H1 (cell line): ENCODE data around the gene GPS1. TPM values are rescaled to one million over a fixed set of nuclear protein-coding genes. Genes with fewer than 3 reads are reported as not detected.

Source experiments
- CTCF ChIA-PET: fragments of 300-600 bp; sonication (Branson Sonifier 250); formaldehyde crosslinking; loops from one replicate; lab custom pipeline; 2021; ENCODE audit not compliant: partially characterized antibody; lab: Charles Lee
- POLR2A ChIA-PET: fragments of 300-600 bp; sonication (Branson Sonifier 250); formaldehyde crosslinking; loops from one replicate; lab custom pipeline; 2021; ENCODE audit warnings: inconsistent platforms; ENCODE audit not compliant: partially characterized antibody; lab: Charles Lee
- DNase-seq, 2 experiments: peaks; one replicate each; pipeline versions ENCODE4 v3.0.0 to v3.0.0-alpha.2; 2010 to 2022; ENCODE audit warnings: low spot score in 2 of 2, low read depth in 1 of 2, mixed read lengths in 1 of 2
- FAIRE-seq: peaks from 2 replicates; lab custom pipeline; 2011; peaks lifted over from hg19 to GRCh38; lab: Jason Lieb, UNC
- H2AFZ ChIP-seq: 2 replicates; pipeline ENCODE4 v1.8.1; 2012; ENCODE audit warnings: low read length, inconsistent platforms
- H2AK5ac ChIP-seq: 2 replicates; pipeline ENCODE4 v1.6.1; 2013; ENCODE audit warnings: low read depth, low read length
- H2BK120ac ChIP-seq: replicated peaks from 2 replicates; pipeline ENCODE3; 2013; ENCODE audit warnings: low read depth, low read length, inconsistent platforms
- H2BK12ac ChIP-seq: 2 replicates; pipeline ENCODE4 v1.6.1; 2013; ENCODE audit warnings: low read depth, low read length
- H2BK15ac ChIP-seq: 2 replicates; pipeline ENCODE4 v1.6.1; 2013; ENCODE audit warnings: low read length
- H2BK20ac ChIP-seq: 2 replicates; pipeline ENCODE4 v1.6.1; 2013; ENCODE audit warnings: low read length
- H2BK5ac ChIP-seq: 2 replicates; pipeline ENCODE4 v1.6.1; 2013; ENCODE audit warnings: low read depth, low read length
- H3K14ac ChIP-seq: 2 replicates; pipeline ENCODE4 v1.6.1; 2013; ENCODE audit warnings: inconsistent platforms; ENCODE audit not compliant: insufficient read length
- H3K18ac ChIP-seq: 2 replicates; pipeline ENCODE4 v1.6.1; 2013; ENCODE audit warnings: low read length; ENCODE audit errors: extremely low read depth
- H3K23ac ChIP-seq: 2 replicates; pipeline ENCODE4 v1.6.1; 2013; ENCODE audit warnings: inconsistent platforms; ENCODE audit not compliant: insufficient read length
- H3K23me2 ChIP-seq: 2 replicates; pipeline ENCODE4 v1.6.1; 2013; ENCODE audit warnings: low read depth, low read length
- H3K27ac ChIP-seq: 2 replicates; pipeline ENCODE4 v1.6.1; 2011; ENCODE audit warnings: low read depth, low read length, inconsistent platforms
- H3K27me3 ChIP-seq, 4 experiments: replicated peaks in 1 of 4; 1 replicate in 1 of 4; 2 replicates in 3 of 4; pipeline versions ENCODE4 v1.6.1 to v1.8.1; 2011 to 2013; ENCODE audit warnings: low read length in 3 of 4, mild to moderate bottlenecking in 3 of 4, inconsistent platforms in 2 of 4, mixed read lengths in 2 of 4, moderate library complexity in 1 of 4; ENCODE audit not compliant: control insufficient read depth in 3 of 4, insufficient read depth in 3 of 4; ENCODE audit errors: extremely low read depth in 1 of 4
- H3K36me3 ChIP-seq, 4 experiments: 2 replicates each; pipeline versions ENCODE4 v1.6.1 to v1.8.1; 2011 to 2013; ENCODE audit warnings: mild to moderate bottlenecking in 4 of 4, low read length in 3 of 4, moderate library complexity in 2 of 4, control low read depth in 1 of 4, inconsistent platforms in 1 of 4; ENCODE audit not compliant: insufficient read depth in 4 of 4, control insufficient read depth in 2 of 4
- H3K4ac ChIP-seq: replicated peaks from 2 replicates; pipeline ENCODE3; 2013; ENCODE audit warnings: low read length, low read depth, mixed read lengths, inconsistent platforms; ENCODE audit not compliant: insufficient read length
- H3K4me1 ChIP-seq, 4 experiments: replicated peaks in 1 of 4; 1 replicate in 1 of 4; 2 replicates in 3 of 4; pipeline versions ENCODE4 v1.6.1 to v1.8.1; 2011 to 2013; ENCODE audit warnings: low read length in 3 of 4, inconsistent platforms in 2 of 4, mixed read lengths in 1 of 4; ENCODE audit not compliant: insufficient read depth in 4 of 4, control insufficient read depth in 3 of 4
- H3K4me2 ChIP-seq, 2 experiments: 2 replicates each; pipeline versions ENCODE4 v1.6.1 to v1.8.1; 2011 to 2013; ENCODE audit warnings: low read depth in 2 of 2, low read length in 2 of 2, control low read depth in 1 of 2, inconsistent platforms in 1 of 2, mild to moderate bottlenecking in 1 of 2; ENCODE audit not compliant: insufficient read depth in 1 of 2
- H3K4me3 ChIP-seq, 4 experiments: fragments of 200-600, 300-600 bp in 1 of 4; sonication (generic), shearing (Covaris generic), sonication (Bioruptor Twin) in 1 of 4; 2 replicates each; pipeline versions ENCODE4 v1.5.1 to v1.8.1; 2011 to 2016; ENCODE audit warnings: low read length in 4 of 4, low read depth in 3 of 4, control low read depth in 2 of 4, inconsistent platforms in 2 of 4, mild to moderate bottlenecking in 2 of 4, mixed read lengths in 1 of 4, moderate library complexity in 1 of 4; ENCODE audit not compliant: insufficient read depth in 2 of 4; ENCODE audit errors: extremely low read depth in 1 of 4
- H3K56ac ChIP-seq: replicated peaks from 2 replicates; pipeline ENCODE3; 2013; ENCODE audit warnings: low read depth, mild to moderate bottlenecking, mixed read lengths, low read length, inconsistent platforms; ENCODE audit not compliant: insufficient read length
- H3K79me1 ChIP-seq: 2 replicates; pipeline ENCODE4 v1.6.1; 2013; ENCODE audit warnings: low read depth, low read length, control low read depth
- H3K79me2 ChIP-seq, 2 experiments: 2 replicates each; pipeline versions ENCODE4 v1.6.1 to v1.8.1; 2012 to 2013; ENCODE audit warnings: low read length in 2 of 2, mild to moderate bottlenecking in 2 of 2, inconsistent platforms in 1 of 2; ENCODE audit not compliant: insufficient read depth in 2 of 2, control insufficient read depth in 1 of 2
- H3K9ac ChIP-seq, 4 experiments: replicated peaks in 1 of 4; 1 replicate in 1 of 4; 2 replicates in 3 of 4; pipeline versions ENCODE4 v1.6.1 to v1.8.1; 2011 to 2013; ENCODE audit warnings: low read depth in 3 of 4, low read length in 3 of 4, control low read depth in 2 of 4, mild to moderate bottlenecking in 2 of 4, moderate library complexity in 2 of 4, inconsistent platforms in 1 of 4; ENCODE audit errors: extremely low read depth in 1 of 4
- H3K9me3 ChIP-seq, 2 experiments: 2 replicates each; pipeline versions ENCODE4 v1.6.1 to v1.8.1; 2012 to 2013; ENCODE audit warnings: mild to moderate bottlenecking in 2 of 2, moderate library complexity in 2 of 2, control low read depth in 1 of 2, inconsistent platforms in 1 of 2, low read depth in 1 of 2, low read length in 1 of 2, mixed read lengths in 1 of 2; ENCODE audit not compliant: insufficient read depth in 2 of 2
- H4K20me1 ChIP-seq, 2 experiments: replicated peaks in 1 of 2; 2 replicates each; pipeline versions ENCODE3 to v1.8.1; 2011 to 2013; ENCODE audit warnings: inconsistent platforms in 2 of 2, low read length in 2 of 2, mild to moderate bottlenecking in 1 of 2; ENCODE audit not compliant: insufficient read depth in 2 of 2, control insufficient read depth in 1 of 2
- H4K5ac ChIP-seq: 2 replicates; pipeline ENCODE4 v1.6.1; 2013; ENCODE audit warnings: low read length, low read depth, mixed read lengths, inconsistent platforms; ENCODE audit not compliant: insufficient read length
- H4K8ac ChIP-seq: 2 replicates; pipeline ENCODE4 v1.8.0; 2013; ENCODE audit warnings: mild to moderate bottlenecking, moderate library complexity, low read length, inconsistent platforms; ENCODE audit not compliant: insufficient read depth; ENCODE audit errors: extremely low read depth
- H4K91ac ChIP-seq: replicated peaks from 2 replicates; pipeline ENCODE3; 2013; ENCODE audit warnings: low read length, mixed read lengths, inconsistent platforms; ENCODE audit not compliant: insufficient read length
- WGBS, 2 experiments: shearing (Covaris generic) in 1 of 2; methylation state at CpG; one replicate each; pipeline versions ENCODE4 v1.1.6 to v1.1.7; 2013 to 2015; ENCODE audit warnings: low lambda C conversion rate in 2 of 2, mixed read lengths in 2 of 2, inconsistent platforms in 1 of 2, low coverage in 1 of 2, missing lambda C conversion rate in 1 of 2; ENCODE audit not compliant: insufficient replicate concordance in 2 of 2, insufficient coverage in 1 of 2, insufficient read length in 1 of 2; ENCODE audit errors: extremely low coverage in 1 of 2, missing lambda C conversion rate in 1 of 2; 5-methylcytosine and 5-hydroxymethylcytosine counted together
- polyA plus RNA-seq, 7 experiments: library from polyadenylated mRNA; depleted of rRNA in 3 of 7; stranded (reverse) in 5 of 7; unstranded in 2 of 7; fragments of >200 nt in 5 of 7; fragments of 200-250 nt in 2 of 7; gene quantifications; 1 replicate in 5 of 7; 2 replicates in 1 of 7; 4 replicates in 1 of 7; pipeline versions ENCODE4 v1.2.1 to v1.2.3, GENCODE V29; 2011 to 2013; ENCODE audit warnings: missing spikeins in 2 of 7, mixed read lengths in 2 of 7
- total RNA-seq: library from RNA; stranded (reverse); fragmentation: NEBNext Ultra II Directional; extraction: Animal tissue kit (Norgen Biotek cat#: 25700); gene quantifications from 2 replicates; pipeline ENCODE4 v1.2.1, GENCODE V29; 2021

The GPS1 gene
- total and polyA plus RNA-seq, 2 of the 8 experiments (the other 6 are each of a cell fraction or from before 2014, with no cell fraction given) = 153 to 277 TPM

GRCh38 chr17:82050152-82050760 is 1.4 kb upstream of the GPS1 start:
- H3K4me1 ChIP-seq = peaks cover 0 to 11% (median 6%) of the 10 kb centered on the region in 4 experiments; a peak in 5 of 7 replicates
- FAIRE-seq (no peak), DNase-seq (no peak)
- peak overlapping the region; percentile 17; the same call in 1 of the 2 replicates for H2BK12ac ChIP-seq
- H3K14ac ChIP-seq = no peak overlapping the region
- no peak overlapping the region for H3K23ac ChIP-seq
- peak overlapping the region; percentile 25 for H4K91ac ChIP-seq
- peaks cover 6% of the 10 kb centered on the region; the same call in 1 of the 2 replicates for H3K79me1 ChIP-seq
- peaks cover 5 to 21% (median 9%) of the 10 kb centered on the region in 4 experiments; a peak in 7 of 8 replicates for H3K36me3 ChIP-seq
- H2BK5ac ChIP-seq = no peak overlapping the region
- POLR2A ChIA-PET = interaction anchor here (1.0 to 13.2 kb wide), 7 partner anchors 9 to 347 kb away, joined by 3 to 161 read pairs (median 5); partner anchors contain the start of genes CENPX, DUS1L, LRRC45 and MRPL12
- peak overlapping the region; percentile 68 to 69 for H3K4me2 ChIP-seq
- H3K4me3 ChIP-seq = peak overlapping the region; percentile 45 to 87 (median 76); a peak in 6 of 8 replicates
- H2BK20ac ChIP-seq = no peak overlapping the region
- no peak overlapping the region for H2AFZ ChIP-seq
- H2BK15ac ChIP-seq = no peak overlapping the region
- no peak overlapping the region for H3K4ac ChIP-seq
- peaks cover 6% of the 10 kb centered on the region; the same call in 1 of the 2 replicates for H3K23me2 ChIP-seq
- no peaks in the 10 kb centered on the region; a peak in 1 of 7 replicates for H3K27me3 ChIP-seq
- H4K8ac ChIP-seq = peak overlapping the region; percentile 68; the same call in 1 of the 2 replicates
- H4K5ac ChIP-seq = no peak overlapping the region
- CTCF ChIA-PET = interaction anchor here (0.8 to 1.7 kb wide), 6 partner anchors 9 to 26 kb away, joined by 3 to 6 read pairs (median 3); partner anchors contain the start of gene RAC3
- WGBS, 2 experiments = 92% methylated on average over 27 of the region's 28 CpGs; no CpG with 5 or more reads in 1 of the 2 experiments
- H2BK120ac ChIP-seq = no peak overlapping the region
- peaks cover 0 to 12% of the 10 kb centered on the region in 2 experiments; a peak in 1 of 4 replicates for H3K79me2 ChIP-seq
- peaks cover 4 to 9% of the 10 kb centered on the region in 2 experiments for H4K20me1 ChIP-seq
- no peak overlapping the region for H2AK5ac ChIP-seq
- peak overlapping the region in 2 of 4 experiments; percentile 38 to 54; a peak in 3 of 7 replicates for H3K9ac ChIP-seq
- no peaks in the 10 kb centered on the region for H3K9me3 ChIP-seq
- no peak overlapping the region for H3K18ac ChIP-seq
- no peak overlapping the region for H3K56ac ChIP-seq
- H3K27ac ChIP-seq = no peak overlapping the region
